ENCODE results near the gene TNFRSF4.

- TF ChIP-seq SP1 (IDR thresholded peaks at IDR 0.05; ENCODE audit: low read depth) (no peak), POLR2A (IDR thresholded peaks at IDR 0.05; ENCODE audit: borderline replicate concordance, extremely low read depth, insufficient read depth, insufficient read length) (no peak), CTCF (IDR thresholded peaks at IDR 0.05 in 2 of 3, conservative IDR thresholded peaks at IDR 0.05 in 1 of 3; ENCODE audit: borderline replicate concordance in 1 of 3, insufficient read depth in 1 of 3, low read depth in 2 of 3, low read length in 2 of 3) (no peak)
Observed at GRCh38 chr1:1220197-1220596, 6.2 kb upstream of the TNFRSF4 start.

Measured in HCT116 (cell line).